HG02763 (cell line): ENCODE measurements around the gene TOMM40L.
"Not testable (repeated sequence)": the region's sequence is repeated elsewhere in the genome, so short reads cannot be mapped to it uniquely, and the experiment has no call there.

Source experiments
- ATAC-seq: cut with Tn5 transposase; IDR thresholded peaks from one replicate; pipeline ENCODE4 v1.9.1; 2021; ENCODE audit warnings: mild to moderate bottlenecking, moderate library complexity; ENCODE audit not compliant: unreplicated experiment

TOMM40L gene

DNA sequence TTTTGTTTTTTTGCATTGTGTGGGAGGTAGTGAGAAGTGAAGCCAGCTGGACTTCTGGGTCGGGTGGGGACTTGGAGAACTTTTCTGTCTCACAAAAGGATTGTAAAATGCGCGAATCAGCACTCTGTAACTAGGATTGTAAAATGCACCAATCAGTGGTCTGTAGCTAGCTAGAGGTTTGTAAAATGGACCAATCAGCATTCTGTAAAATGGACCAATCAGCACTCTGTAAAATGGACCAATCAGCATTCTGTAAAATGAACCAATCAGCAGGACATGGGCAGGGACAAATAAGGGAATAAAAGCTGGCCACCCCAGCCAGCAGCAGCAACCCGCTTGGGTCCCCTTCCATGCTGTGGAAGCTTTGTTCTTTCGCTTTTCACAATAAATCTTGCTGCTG lies 24.2 kb downstream of the TOMM40L start:
- not testable (repeated sequence) for ATAC-seq

DNA sequence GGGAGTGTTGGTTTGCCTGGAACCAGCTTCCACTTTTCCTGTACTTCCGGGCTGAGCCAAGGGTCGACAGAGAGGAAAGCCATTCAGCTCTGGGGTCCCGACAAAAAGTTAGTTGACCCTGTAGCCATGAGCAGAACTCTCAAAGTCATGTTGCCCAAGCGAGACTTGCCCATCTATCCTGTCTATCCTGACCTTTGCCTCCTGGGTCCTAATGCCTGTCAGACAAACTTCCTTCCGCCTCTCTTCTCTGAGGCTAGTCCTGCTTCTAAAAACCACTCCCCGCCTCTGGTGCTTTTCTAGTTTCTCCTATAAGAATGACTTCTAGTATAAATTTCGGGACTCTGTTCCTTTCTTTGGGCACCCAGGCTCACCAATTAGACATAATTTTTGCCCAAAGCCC lies 25.0 kb downstream of the TOMM40L start:
- ATAC-seq, result no peak

DNA sequence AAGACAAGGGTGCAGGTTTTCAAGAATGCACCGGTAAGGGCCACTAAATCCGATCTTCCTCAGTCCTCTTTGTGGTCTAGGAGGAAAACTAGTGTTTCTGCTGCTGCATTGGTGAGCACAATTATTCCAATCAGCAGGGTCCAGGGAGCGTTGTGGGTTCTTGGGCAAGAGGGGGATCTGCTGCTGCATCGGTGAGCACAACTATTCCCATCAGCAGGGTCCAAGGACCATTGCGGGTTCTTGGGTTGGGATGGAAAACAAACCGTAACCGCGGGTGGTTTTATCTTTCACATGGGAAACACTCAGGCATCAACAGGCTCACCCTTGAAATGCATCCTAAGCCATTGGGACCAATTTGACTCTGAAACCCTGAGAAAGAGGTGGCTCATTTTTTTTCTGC lies 25.7 kb downstream of the TOMM40L start:
- no peak for ATAC-seq

DNA sequence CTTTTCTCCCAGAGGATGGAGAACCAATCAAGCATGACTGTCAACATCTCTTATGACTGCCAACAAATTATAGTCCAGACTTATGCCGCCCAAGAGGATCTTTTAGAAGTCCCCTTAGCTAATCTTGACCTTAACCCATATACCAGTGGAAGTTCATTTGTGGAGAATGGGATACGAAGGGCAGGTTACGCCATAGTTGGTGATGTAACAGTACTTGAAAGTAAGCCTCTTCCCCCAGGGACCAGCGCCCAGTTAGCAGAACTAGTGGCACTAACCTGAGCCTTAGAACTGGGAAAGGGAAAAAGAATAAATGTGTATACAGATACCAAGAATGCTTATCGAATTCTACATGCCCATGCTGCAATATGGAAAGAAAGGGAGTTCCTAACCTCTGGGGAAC lies 29.4 kb downstream of the TOMM40L start:
- ATAC-seq, result not testable (repeated sequence)

DNA sequence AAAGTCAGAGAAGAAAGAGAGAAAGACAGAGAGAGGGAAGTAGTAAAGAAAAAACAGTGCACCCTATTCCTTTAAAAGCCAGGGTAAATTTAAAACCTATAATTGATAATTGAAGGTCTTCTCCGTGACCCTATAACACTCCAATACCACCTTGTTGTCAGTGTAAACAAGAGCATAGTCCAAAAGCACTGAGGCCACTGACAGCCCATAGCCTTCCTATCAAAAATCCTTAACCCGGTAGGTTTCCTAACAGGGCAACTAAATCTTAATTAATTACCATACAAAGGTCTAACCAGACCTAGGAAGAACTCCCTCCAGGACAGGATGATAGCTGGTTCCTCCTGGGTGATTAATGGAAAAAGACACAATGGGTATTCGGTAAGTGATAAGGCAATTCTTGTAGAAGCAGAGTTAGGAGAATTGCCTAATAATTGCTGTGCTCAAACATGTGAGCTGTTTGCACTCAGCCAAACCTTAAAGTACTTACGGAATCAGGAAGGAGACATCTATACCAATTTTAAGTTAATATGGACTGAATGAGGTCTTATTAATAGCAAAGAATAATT lies 30.2 kb downstream of the TOMM40L start:
- not testable (repeated sequence) for ATAC-seq

DNA sequence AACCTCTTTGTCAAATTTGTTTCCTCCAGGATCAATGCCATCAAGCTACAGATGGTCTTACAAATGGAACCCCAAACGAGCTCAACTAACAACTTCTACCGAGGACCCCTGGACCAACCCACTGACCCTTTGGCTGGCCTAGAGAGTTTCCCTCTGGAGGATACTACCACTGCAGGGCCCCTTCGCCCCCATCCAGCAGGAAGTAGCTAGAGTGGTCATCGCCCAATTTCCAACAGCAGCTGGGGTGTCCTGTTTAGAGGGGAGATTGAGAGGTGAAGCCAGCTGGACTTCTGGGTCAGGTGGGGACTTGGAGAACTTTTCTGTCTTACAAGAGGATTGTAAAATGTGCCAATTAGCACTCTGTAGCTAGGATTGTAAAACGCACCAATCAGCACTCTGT lies 31.2 kb downstream of the TOMM40L start:
- ATAC-seq, result not testable (repeated sequence)

DNA sequence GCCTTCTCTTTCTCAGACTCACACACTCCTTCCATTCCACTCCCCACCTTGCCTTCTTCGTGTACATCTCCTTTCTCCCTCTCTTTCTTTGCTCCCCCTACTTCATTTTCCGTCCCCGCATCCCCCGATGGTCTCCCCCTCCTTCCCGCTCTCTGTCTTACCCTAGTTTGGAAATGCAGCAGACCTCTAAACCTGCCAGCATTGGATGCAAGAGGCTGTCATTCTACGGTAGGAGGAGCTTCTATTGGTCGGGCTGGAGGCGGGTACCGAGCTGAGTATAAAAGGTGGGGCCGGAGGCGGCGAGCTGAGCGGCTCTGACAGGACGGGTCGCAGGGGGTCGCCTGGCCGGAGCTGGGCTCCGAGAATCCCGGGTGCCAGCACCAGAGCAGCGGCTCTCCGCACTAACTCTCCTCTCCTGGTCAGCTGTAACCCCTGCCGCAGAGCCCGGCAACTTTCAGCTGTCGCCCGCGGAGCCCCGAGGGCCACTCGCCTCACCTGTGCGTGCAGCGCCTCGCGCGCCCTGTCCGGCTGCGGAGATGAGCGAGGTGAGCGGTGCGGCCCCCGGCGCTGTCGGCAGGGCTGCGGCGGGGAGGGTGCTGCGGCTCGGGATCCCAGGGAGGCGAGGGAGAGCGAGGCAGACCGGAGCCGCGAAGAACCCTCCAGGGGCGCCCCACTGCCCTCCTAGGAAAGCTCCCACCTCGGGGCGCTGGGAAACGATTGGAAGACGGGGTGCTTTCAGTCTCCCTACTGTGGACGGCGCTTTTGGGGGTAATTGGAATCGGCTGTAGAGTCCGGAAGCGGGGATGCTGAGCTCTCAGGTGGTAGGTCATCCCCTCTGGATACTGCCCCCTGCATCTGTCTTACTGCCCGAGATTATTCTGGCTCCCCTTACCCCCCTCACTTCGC lies 32.8 kb downstream of the TOMM40L start, which contains the start of gene PCP4L1:
Gene PCP4L1, plus strand, starts transcription at position 307 of the 906 bp plus-strand sequence. Its CDS starts 230 bp downstream, at position 537.
- ATAC-seq, result no peak

DNA sequence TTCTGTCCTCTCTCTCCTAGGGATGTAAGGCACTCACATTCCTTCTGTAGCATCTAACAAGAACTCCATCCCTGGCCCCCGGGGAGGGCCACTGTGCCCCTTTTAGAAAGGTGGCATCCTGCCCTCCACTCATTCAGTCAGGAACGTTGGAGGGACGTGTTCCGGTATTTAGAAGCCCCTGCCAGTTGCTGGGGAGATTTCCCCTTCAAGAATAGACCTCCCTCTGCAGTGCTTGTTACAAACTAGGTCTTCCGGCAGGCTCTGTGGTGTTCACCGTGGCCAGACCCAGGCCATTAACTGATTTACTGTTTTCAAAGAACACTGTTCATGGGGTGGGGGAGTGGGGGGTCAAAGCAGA lies 33.5 kb downstream of the TOMM40L start:
- ATAC-seq, result no peak

DNA sequence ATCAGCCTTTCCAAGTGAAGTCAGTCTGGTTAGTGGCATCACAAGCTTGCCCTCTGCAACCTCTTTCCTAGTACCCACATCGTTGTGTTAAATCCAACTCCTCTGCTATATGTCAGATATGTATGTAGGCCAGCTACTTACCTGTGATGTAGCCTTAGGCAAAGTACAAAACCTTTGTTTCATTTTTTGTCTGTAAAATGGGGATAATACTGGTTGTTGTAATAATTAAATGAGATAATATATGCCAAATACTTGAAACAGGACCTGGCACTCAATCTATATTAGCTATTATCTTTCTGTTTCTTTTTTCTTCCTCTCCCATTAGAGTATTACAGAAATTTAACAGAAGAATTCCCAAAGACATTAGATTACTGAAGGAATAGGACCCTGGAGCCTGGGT lies 33.9 kb downstream of the TOMM40L start:
- no peak for ATAC-seq

DNA sequence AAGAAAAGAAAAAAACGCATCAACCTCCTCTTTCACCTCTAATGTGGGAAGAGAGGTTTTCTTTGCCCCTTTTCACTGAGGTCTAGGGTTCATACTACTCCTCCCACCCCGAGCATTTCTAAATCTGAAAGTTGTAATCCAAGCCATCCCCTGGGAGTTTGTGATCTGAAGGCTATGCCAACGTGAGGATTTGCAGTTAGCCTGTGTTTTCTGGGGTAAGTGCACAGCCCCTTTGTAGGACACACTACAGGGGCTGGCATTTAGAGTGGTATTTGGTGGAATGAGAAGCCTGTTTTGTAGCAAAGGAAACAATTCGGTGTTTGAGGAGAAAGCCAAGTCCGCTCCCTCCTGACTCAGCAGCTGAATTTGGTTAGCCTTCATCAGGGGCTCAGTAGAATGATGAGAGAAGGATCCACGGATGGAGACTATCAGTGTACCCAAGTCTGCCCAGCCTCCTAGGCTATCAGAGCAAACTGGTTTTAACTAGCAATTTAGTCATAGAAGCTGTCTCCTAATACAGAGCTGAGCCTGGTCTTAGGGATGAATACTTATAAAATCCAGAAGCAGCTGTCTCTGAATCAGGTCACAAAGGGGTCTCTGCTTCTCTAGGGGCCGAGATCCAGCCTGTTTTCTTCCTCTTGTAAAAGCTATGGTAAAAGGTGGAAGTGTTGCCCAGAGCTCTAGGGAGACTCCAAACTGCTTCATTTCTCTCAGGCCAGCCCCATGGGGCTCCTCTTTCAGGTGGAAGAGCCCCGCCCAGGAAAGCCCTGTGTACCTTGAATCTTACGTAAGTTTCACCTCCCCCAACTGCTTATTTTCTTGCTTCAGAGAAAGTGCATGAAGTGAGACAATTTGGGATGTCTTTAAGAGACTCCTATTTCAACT lies 34.8 kb downstream of the TOMM40L start:
- ATAC-seq, result no peak

DNA sequence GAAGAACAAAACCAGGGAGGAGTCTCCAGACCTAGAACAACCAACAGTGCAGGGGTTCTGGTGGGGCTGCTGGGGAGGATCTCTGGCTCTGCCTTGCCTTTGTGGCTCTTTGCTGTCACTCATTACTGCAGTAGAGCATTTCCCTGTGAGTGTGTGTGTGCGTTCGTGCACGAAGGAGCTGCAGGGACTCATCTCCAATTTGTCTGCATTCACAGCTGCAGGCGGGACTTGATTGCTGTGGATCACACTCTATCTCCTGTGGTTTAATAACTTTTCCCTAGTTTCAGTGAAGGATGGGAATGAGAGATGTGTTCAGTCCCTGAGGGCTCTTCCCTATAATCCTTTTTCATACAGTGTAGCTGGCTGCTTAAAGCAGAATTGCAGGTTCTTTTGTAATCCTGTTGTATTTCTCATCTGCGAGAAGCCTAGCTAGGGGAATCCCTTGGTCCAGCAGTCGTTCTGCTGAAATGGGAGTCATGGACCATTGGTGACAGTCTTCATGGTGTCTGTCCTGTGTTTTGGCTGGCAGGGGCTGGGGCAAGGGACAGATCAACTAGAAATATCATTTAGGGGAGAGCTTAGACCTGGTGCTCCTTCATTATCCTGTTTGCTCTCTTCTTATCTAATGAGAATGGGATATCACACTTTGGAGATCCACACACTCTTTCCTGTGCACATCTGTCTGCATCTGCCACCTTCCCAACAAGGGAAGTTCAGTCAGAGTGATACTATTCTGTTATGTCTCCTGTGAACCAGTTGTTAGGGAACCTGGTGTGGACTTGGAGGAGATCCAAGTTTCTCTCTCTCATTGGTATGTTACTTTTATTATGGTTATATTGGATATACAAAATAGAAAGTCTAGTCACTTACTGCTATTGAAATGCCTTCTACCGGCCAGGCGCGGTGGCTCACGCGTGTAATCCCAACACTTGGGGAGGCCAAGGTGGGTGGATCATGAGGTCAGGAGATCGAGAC lies 35.7 kb downstream of the TOMM40L start:
- no peak for ATAC-seq

DNA sequence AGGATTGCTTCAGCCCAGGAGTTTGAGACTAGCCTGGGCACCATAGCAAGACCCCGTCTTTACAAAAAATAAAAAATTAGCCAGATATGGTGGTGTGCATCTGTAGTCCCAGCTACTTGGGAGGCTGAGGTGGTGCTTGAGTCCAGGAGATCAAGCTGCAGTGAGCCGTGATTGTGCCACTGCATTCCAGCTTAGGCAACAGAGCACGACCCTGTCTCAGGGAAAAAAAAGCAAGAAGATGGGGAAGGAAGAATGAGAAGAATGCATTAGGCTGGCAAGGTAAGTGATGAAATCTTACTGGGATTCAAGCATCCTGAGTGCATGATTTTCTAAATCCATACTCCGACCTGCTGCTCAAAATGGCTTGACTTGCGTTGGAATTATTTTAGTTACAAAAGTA lies 39.4 kb downstream of the TOMM40L start:
- ATAC-seq, result no peak

DNA sequence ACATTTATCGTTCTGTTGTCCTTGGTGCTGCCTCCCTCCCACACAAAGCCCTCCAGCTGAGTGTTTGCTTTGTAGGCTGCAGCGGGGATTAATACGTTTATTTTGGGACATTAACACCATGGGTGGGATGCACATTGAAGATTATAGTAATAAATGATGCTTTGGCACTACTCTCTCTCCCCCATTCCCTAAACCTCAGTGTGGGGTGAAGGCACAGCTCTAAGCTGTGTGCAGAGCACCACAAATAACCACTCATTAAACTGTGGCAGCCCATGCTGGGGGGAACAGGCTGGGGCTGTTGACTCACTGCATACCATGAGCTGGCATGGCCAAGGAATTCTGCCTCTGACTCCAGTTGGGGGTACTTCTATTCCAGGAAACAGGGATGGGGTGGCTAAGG lies 40.3 kb downstream of the TOMM40L start:
- ATAC-seq, result no peak

DNA sequence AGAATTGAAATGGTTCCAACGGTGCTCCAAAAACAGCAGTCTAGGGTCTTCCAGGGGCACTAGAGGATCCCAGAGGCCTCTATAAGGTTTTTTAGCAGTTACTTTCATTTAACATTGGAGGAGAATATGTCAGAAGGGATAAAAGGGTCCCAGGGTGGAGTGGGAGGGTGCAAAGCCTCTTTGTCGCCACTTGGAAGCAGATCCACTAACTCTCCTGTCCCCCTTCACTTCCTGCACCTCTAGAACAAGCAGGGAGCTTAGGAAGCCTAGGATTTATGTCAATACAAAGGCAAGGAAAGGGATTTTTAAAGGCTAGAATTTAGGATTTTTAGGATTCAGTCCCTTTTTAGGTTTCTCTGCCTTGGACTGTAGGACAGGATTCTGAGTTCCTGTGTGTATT lies 41.0 kb downstream of the TOMM40L start:
- ATAC-seq, result no peak

DNA sequence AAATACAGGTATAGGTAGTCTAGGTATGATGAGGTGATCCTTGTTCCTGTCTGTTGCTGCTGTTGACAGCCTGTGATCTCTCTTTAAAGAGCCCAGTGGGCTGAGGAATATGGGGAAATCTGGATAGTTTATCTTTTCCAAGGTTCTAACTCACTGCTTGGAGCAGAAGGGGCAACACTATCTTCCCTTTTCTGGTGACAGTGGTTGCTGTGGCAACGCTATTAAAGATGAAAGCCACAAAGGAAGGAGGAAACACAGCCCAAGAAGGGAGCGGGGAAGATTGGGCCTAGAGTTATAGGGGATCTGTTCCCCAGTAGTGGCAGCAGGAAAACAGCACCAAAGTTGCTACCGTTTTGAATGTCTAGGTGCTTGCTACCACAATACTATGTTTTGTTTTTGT lies 41.5 kb downstream of the TOMM40L start:
- no peak for ATAC-seq

DNA sequence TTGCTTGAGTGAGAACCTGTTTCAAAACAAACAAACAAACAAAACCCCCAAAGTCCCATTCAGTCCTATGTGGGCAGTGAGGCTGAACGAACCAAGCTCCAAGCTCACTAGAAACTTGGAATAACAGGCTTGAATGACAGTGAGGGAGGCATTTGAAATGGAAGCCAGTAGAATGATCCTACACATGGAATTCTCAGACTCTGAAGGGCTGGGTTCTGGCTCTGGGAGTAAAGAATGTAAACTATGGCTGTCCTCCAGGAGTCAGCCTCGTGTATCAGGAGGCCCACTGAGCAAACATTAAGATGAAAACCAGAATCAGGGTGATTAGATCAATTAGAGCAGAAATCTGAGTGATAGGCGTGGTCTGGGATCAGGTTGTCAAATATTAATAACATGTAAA lies 47.5 kb downstream of the TOMM40L start:
- ATAC-seq, result no peak

DNA sequence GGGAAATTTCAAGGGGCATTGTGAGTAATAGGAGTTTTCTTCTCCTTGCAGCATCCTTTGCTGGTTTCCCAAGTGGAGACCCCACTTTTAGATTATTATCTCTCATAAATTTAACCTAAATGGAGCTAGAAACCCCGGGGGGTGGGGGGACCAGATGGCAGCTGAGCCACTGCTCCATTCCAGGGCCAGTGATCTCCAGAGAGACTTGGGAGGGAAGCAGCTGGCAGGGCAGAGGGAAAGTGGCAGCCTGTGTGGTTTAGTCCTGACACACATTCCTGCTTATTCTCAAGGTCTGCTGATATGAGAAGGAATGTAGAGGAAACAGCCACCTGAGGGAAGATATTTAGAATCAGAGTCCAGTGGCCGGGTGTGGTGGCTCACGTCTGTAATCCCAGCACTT lies 49.0 kb downstream of the TOMM40L start:
- ATAC-seq, result no peak
